ENCODE results near the gene PTPRN.
A peak's percentile ranks its signal among the peaks of the same experiment; 100 is the strongest.
"Not testable (repeated sequence)": the region's sequence is repeated elsewhere in the genome, so short reads cannot be mapped to it uniquely, and the experiment has no call there.

The PTPRN gene

DNA sequence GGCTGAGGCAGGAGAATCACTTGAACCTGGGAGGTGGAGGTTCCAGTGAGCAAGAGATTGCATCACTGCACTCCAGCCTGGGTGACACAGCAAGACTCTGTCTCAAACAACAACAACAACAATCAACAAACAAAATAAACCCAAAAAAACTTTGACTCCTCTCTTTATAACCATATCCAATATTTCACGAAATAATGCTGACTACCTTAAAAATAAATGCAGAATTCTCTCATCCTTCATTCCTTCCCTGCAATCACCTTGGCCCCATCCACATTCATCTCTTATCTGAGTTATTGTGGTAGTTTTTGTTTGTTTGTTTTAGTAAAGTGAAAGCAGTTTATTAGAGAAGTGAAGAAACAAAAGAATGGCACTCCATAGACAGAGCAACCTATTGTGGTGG, 3.2 kb downstream of the PTPRN start:
- no peak for DNase-seq

DNA sequence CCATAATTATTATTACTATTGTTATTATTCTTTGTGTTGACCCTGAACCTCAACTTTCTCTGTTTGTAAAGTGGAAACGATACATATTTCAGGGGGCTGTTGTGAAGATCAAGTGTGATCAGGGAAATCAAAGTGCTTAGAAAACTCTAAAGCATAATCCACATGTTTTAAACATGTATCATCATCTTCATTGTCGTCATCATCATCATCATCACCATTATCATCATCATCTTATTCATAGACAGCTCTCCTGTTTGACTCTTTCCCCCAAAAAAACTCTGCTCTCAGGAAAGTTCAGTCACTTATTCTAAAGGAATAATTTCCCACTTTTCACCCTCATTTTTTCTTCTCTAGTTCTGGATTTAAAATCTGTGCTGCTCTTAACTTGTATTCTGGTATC, 5.0 kb downstream of the PTPRN start:
- DNase-seq: no peak

DNA sequence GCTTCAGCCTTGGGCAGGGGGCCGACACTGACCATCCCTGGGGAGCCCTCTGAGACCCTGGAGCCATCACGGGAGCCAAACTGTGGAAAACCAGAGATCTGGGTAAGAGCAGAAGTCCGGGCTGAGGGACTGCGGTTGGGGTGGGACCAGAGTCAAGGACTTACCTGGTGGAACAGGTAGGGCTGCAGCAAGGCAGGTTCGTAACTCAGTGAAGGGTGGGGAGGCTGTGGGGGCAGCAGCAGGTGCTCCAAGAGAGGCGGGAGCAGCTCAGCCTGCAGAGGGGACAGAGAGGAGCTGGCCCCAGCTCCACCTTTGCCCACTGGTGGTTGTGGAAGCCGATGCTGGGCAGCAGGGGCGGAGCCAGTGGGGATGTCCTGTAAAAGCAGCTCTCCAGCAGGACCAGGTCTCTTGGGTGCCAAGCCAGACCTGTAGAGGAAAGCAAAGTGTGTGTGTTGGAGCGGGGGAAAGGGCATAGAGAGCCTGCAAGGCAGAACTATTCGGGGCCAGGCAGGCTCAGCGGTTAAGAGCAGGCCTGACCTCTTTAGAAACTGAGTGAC, 6.7 kb downstream of the PTPRN start:
- DNase-seq: no peak

DNA sequence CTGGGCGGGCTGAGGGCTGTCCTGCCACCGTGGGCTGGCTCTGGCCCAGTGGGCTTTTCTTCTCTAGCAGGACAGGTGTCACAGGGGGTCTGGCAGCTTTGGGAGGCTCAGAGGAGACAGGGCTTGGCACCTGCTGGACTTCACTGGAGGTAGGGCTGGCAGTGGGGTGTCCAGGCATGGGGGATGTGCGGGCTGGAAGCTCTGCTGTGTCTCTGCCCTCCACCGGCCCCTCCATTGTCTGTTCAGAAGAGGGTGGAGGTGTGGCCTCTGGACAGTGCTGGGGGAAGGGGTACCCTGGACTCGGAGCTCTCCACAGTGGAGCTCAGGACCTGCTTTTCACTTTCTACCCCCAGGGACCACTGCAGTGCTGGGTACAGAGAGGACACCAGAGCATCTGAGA, 9.2 kb downstream of the PTPRN start:
- no peak for DNase-seq

DNA sequence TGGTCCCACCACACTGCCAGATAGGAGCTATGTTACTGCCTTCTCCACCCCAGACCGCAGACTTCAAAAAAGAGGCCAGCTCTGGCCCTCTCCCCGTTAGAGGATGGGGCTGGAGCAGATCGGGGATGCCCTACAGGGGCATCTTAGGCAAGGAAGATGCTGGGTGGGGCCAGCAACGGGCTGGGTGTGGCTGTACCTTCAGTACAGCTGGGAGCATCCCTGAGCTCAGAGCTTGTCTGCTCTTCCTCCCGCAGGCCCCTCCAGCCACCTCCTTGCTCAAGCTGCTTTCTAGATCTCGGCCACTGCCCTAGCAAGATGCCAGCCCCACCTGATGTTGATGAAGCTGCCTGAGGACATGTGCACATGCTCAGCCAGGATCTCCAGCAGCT, 9.8 kb downstream of the PTPRN start:
- DNase-seq: no peak

DNA sequence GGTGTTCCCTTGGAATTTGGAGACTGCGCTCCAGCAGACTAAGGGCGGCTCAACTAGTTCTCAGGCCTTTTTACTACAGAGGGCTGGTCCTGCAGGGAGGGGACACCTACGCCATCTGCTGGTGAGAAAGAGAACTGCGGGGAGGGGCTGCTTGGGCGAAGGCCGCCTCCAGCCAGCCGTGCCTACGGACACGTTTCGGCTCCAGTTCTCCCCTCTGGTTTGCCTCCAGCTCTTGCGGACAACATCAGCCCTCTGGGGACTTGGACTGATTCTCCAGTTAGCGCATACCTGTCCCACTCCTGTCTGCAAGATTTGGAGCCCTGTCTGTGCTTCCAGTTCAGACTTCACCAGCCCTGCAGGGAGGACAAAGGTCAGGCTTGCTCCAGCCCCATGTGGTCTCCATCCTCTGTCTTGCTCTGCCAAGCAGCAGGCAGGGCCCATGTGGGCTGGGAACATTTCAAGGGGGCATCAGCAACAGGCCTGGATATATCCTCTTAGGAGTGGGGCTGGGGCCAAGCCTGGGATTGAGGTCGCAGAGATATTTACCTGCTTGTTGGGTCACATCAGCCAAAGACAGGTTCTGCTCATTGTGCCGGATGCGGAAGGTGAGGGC, 10.3 kb downstream of the PTPRN start:
- DNase-seq: peak; percentile 78

DNA sequence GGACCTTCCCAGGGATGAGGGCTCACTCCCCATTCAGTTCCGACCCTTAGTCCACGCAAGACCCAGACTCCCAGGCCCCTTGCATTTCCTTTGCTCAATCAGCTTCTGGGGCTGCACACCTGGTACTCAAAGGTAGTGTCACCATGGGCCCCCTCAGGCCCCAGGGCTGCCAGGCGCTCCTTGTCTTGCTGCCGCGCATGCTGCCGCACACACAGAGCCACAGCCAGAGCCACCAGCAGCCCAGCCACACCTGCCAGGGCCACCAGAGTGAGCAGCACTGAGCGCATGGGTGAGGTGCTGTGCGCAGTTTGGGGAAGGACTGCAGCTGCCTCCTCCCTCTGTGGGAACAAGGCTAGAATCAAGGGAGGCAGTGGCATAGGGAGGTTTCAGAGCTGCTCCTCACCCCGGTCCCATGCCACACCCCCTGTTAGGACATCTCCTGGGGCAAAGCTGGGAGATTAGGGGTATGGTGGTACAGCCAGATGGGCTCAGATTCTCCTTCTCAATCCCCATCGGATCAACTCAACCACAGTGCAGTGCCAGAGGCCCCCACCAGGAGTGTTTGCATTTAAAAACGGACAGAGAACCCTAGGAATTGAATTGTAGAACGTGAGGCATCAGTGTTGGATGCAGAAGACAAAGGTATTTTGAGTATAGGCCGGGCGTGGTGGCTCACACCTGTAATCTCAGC, 11.3 kb downstream of the PTPRN start:
- no peak for DNase-seq

DNA sequence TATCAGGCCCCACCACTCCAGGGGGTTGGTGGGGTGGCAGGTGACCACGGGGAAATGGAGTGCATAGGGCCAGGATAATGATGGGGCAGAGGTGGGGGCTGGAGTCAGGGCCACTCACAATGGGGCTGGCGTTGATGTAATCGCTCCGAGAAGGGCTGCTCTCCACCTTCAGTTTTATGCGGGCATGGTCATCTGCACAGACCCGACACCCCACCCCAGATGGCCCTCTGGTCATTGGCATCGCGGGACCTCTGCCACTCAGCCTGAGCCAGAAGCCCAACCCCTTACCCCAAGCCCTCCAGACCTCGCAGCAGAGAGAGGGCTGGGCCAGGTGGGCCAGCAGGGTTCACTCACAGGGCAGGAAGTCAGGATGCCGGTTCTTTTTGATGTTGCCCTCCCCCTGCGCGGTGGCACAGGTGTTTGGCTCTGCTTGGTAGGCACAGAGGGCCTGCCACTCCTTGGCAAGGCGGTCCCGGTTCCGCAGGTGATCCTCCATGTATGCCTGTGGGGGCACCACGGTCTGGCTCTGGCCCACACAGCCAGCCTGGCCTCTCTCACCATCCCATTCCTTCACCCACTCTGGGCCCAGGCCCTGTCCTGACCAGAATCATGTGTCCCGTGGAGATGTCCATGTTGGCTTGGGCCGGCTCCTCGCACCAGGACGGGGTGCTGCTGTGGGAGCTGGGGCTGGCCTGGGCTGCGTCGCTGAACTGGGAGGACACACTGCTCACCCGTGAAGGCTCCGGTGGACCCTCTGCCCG, 12.4 kb downstream of the PTPRN start:
- no peak for DNase-seq

DNA sequence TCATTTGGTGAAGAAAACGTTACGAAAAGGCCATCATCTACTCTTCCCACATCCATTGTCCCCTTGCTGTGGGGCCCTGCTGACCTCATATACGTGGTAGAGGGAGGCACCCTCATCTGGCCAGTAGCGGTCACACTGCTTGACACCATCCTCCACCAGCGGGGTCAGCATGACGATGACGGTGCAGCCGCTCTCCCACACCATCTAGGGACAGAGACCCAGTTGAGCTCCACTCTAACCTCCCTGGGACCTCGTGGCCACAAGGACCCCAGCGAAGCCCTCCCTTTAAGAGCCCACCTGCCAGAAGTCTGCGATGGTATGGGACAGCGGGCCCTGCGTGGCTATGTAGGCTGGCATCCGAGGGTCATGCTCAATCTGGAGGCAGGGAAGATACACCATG, 13.1 kb downstream of the PTPRN start:
- DNase-seq: no peak

DNA sequence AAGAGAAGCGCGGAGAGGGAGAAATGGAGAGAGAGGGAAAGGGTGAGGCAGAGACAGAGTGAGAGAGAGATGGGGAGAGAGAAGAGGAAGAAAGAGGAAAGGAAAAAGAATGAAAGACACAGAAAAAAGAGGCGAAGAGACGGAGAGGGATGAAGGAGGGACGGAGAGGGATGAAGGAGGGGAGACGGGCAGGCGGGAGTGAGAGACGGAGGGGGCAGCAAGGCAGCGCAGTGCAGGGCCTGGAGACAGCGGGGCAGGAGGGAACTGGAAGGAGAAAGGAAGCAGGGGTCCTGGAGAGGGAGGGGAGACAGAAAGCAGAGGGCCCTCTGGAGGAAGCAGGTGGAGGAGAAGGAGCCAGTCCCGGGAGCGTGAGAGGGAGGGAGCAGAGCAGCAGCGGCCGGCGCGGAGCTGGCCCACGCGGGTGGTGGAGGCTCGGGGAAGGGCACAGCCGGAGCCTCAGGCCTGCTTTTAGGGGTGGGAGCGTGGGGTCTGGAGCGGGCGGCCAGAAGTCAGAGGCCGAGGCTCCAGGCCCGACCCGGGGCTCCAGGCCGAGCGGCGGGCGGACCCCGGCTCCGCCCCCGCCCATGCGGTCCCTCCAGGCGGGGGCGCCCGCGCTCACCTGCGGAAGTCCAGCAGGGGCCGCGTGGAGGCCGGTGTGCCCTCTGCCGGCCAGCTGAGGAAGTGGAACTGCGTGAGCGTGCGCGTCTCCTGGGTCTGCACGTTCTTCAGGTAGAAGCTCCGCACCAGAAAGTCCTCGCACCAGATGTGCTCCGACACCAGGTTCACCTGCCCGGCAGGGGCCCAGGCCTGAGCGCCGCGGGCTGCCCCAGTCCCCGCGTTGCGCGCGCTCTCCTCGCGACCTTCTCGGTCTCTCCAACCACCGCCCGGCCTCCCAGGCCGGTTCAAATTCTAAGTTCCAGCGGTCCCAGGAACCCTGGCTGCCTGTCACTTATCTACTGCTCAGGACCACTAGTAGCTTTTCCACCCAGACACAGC, 14.5 kb downstream of the PTPRN start:
- peak; percentile 86 for DNase-seq

DNA sequence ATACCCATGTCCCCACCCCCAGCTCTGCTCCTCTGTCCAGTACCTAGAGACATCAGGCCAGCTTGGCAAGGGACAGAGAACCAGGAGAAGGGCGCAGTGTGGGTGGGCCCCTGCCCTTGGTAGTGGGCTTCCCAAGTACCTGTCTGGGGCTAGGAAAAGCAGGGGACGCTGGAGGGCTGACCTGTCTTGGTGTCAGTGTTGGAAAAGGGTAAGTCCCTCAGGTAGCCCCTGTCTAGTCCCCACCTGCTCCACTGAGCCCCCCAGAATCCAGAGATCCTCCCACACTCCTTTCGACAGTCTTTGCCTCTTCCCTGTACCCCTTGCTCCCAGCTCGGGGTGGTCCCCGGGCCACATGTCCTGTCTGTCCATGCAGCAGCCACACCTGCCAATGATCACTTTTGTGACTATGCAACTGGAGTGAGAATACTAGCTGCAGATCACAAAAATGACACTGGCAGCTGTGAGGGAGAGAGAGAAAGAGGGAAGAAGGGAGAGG, 15.4 kb downstream of the PTPRN start:
- DNase-seq: no peak

DNA sequence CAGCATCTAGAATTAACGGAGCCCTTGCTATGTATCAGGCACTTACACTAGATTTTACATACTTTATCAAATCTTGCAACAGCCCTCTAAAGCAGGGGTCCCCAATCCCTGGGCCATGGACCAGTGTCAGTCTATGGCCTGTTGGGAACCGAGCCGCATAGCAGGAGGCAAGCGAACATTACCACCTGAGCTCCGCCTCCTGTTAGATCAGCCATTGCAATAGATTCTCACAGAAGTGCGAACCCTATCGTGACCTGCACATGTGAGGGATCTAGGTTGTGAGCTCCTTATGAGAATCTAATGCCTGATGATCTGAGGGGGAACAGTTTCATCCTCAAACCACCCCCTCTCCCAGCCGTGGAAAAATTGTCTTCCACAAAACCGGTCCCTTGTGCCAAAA, 16.6 kb downstream of the PTPRN start:
- DNase-seq: no peak

DNA sequence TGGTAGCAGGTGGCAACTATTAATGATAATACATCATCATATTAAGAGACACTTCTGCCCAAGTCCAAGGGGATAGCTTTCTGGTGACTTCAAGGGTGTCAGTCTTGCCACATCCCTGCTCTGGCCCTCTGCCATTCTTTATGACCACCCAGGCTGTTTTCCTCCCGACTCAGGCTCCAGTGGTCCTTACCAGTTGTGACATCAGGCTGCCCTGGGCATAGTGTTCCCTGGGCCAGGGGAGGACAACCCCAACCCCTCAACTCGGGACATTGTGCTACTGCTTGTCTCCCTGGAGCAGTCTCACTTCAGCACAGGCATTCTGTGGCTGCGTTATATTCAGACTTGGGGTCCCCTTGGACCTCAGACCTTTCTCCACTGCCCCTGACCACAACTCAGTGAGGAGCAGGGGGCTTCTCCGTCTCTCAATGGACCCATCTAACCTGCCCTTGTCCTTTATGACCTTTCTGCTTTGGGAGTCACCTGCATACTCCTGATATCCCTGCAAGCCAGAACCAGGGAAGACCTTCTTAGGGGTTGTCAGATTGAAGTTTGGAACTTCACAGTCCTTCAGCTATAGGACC, 17.2 kb downstream of the PTPRN start:
- DNase-seq: no peak

DNA sequence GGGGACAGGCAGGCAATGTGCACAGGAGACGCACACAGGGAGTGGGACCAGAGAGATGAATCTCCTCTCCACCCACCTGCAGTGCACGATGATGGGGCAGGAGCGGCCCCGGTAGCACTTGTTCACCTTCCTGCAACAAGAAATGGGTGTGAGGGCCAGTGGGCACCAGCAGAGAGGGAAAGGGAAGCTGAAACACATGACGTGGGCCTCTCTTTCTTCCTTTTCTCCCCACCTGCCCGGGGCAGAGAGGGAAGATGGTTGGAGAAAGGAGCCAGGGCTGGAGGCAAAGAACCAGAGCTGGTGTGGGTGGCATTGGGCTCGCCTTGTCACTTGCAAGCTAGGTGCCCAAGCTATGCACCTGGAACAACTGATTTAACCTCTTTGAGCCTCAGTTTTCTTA, 17.8 kb downstream of the PTPRN start:
- DNase-seq: no peak

DNA sequence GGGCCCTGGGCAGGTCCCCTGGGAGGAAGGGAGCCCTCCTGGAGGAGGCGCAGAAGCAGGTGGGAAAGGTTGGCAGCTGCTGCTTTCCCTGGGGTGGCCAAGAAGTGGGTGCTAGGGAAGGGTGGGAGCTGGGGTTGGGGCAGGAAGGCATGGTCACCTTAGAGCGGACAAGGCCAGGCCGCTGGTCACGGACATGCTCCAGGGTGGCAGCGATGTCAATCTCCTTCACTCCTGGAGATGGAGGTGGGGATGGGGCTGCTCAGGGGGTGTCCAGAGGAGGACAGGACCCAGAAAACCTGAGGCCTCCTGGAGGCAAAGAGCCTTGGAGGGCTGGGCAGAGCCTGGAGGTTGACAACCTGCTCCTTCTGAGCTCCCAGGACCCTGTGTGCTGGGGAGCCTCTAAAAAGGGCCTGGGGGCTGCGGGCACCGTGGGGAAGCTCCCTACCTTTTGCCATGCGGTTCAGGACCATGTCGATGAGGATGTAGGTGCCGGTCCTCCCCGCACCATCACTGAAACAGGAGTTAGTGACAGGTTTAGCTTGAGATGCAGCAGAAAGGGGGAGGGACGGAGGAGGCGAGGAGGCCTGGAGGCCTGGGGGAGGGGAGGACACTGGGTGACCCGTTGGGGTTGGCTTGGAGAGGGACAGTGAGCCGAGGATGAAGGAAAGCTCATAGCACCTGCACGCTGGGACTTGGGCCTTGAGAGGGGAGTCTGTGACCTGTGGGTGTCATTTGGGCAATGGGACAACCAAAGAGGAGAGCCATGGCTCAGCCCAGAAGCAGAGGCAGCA, 18.6 kb downstream of the PTPRN start:
- DNase-seq: no peak

DNA sequence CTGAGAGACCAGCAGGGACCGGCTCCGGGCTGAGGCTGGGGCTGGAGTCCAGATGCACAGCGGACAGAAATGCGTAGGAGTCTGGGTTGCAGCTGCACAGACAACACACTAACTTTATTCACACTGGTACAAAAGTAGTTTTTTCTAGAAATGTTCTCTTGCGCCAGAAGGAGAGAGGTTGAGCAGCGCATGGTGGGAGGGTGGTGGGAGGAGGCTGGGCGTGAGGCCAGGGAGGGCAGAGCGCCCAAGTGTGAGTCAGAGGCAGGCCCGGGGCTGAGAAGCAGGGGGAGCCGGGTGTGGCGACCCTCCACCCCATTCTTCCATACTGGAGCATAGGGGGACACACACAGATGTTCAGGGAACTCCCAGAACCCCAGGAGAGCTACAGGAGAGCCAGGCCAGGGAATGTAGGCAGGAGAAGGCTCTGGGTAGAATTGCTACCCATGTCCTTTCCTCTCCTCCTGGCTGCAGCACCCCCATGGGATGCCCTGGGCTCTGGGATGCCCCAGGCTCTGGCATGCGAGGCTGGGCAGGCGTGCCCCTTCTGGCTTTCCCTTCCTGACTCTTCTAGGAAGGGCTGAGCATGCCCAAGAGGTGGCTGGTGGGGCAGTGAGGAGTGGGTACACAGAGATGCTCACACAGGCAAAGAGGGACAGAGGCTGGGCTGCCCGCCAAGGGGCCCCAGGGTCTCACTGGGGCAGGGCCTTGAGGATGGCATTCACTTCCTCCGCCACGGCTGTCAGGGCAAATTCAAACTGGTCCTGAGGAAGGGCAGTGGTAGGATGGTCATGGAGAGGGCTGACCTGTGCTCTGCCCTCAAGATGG, 19.5 kb downstream of the PTPRN start:
- DNase-seq: no peak

DNA sequence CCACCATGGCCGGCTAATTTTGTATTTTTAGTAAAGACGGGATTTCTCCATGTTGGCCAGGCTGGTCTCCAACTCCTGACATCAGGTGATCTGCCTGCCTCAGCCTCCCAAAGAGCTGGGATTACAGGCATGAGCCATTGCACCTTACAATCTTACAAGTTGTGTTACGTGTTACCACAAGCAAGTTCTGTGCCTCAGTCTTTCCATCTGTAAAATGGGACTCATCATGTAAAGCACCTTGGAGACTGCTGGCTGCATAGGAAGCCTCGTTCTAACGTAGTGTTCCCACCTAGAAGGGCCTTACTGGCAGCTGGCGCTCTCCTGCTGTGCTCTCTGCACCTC, 20.0 kb downstream of the PTPRN start:
- no peak for DNase-seq

DNA sequence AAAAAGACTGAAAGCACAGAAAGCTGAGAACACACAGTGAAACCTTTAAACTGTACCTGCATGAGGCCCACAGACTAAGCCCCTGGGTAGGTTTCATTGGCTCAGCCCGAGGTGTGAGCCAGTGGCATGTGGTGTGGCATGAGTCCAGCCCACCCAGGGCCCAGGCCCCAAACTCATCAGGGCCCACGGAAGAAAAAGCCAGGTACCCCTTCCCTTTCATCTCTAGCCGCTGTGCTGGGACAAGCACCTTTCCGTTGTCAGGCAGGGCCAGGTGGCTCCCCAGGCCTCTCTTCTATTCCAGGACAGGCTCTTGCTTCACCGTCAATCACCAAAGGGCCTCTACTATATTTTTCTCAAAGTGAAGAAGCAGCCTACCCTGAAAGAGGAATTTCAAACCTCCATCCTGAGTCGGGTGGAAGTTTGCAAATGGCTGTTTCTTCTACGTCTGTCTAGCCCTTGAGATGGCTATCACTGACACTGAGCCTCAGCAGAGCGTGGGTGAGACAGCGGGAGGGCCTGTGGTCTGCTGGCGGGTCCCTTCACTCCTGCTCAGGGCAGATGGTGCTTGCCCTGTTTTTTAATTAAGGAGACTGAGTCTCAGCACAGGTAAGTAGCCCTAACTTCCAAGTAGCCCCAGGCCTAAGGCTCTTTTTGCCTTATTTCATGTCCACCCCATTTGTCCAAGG, 21.5 kb downstream of the PTPRN start:
- no peak for DNase-seq

DNA sequence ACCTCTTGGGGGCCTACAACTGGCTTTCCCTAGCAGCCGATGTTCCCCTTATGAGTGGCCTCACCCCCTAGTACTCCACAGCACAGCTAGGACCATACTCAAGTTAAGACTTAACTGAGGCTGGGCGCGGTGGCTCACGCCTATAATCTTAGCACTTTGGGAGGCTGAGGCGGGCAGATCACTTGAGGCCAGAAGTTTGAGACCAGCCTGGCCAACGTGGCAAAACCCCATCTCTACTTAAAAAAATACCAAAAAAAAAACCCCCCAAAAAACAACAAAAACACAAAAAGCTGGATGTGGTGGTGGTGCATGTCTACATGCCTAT, 22.1 kb downstream of the PTPRN start:
- not testable (repeated sequence) for DNase-seq

Measured in central memory CD4-positive, alpha-beta T cell (primary cell).